ENCODE results near the gene MEGF11.
"Not testable (repeated sequence)": the region's sequence is repeated elsewhere in the genome, so short reads cannot be mapped to it uniquely, and the experiment has no call there.

The MEGF11 gene

DNA sequence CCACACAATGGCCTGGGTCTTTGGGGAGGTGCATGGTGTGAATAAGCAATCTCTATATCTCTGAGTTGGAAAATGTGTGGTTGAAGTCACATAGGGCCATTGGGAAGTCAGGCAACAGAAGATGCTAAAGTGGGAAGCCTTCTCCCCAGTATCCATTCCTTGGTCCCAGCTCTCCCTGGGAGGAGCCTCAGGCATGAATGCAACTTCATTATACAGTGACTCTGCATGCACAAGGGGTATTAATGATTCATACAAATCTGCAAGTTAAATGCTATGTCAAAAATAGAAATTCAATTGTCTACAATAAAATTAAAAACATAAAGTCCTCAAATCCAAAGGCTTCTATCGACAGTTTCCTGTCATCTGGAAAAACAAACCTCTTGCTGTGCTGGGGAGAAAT lies 275.4 kb downstream of the MEGF11 start:
- TF ChIP-seq Cebpa-rat (IDR thresholded peaks at IDR 0.05): no peak
- peak overlapping the region in 4 of 11 experiments; percentile 36 to 54 (median 48); a peak in 5 of 22 replicates for H3K9ac ChIP-seq
- peak overlapping the region in 2 of 11 experiments; percentile 61 to 66; a peak in 4 of 22 replicates for H3K27ac ChIP-seq
- peaks cover 22 to 75% (median 57%) of the 10 kb centered on the region in 10 experiments; a peak in 19 of 20 replicates for H3K4me1 ChIP-seq
- H3K9me3 ChIP-seq (replicated peaks in 1 of 11): no peaks in the 10 kb centered on the region
- H3K4me3 ChIP-seq: peak overlapping the region in 1 of 10 experiments; percentile 46; a peak in 1 of 20 replicates
- no peaks in the 10 kb centered on the region for H3K36me3 ChIP-seq
- H3K27me3 ChIP-seq: peaks cover 8 to 19% (median 11%) of the 10 kb centered on the region in 11 experiments; a peak in 21 of 22 replicates
- H3K4me2 ChIP-seq: peak overlapping the region in 9 of 11 experiments; percentile 51 to 97 (median 87); a peak in 18 of 22 replicates
- H4K20me1 ChIP-seq: peaks cover 0 to 12% (median 0%) of the 10 kb centered on the region in 11 experiments; a peak in 5 of 22 replicates

DNA sequence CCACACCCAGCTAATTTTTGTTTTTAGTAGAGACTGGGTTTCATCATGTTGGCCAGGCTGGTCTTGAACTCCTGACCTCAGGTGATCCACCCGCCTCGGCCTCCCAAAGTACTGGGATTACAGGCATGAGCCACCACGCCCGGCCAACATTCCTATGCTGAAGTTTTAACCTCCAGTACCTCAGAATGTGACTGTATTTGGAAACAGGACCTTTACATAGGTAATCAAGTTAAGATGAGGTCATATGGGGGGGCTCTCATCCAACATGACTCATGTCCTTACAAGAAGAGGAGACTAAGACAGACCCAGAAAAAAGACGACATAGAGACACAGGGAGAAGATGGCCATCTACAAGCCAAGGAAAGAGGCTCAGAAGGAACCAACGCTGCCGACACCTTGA lies 277.4 kb downstream of the MEGF11 start:
- not testable (repeated sequence) for H3K4me3 ChIP-seq; H3K9ac ChIP-seq; H3K36me3 ChIP-seq; H3K9me3 ChIP-seq (replicated peaks in 1 of 11); H4K20me1 ChIP-seq; H3K27ac ChIP-seq; H3K27me3 ChIP-seq
- Histone ChIP-seq H3K4me2 (0 out of 22 replicates have a peak overlapping the region, but pooled peaks of 2 of the 11 experiments have one; percentile 89 to 97), H3K4me1 (peaks cover 9 to 60% (median 42%) of the 10 kb centered on the region in 10 experiments; a peak in 19 of 20 replicates)

DNA sequence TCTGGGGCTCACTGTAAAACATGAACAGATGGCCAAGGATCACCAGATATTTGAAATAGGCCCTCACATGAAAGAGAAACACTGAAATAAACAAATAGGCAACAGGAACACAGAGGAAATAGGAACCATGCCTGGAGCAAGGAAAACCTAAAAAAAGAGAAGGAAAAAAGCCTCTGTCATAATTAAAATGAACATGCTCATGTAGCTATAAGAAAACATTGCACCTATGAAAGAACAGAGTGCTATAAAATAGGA lies 281.9 kb downstream of the MEGF11 start:
- 0 out of 22 replicates have a peak overlapping the region, but pooled peaks of 1 of the 11 experiments have one; percentile 2 for H3K4me2 ChIP-seq
- H3K27me3 ChIP-seq: no peaks in the 10 kb centered on the region
- H3K4me3 ChIP-seq: no peak overlapping the region
- H3K4me1 ChIP-seq: peaks cover 0 to 14% (median 0%) of the 10 kb centered on the region in 10 experiments; a peak in 6 of 20 replicates
- no peak for TF ChIP-seq Cebpa-rat (IDR thresholded peaks at IDR 0.05)
- H3K9me3 ChIP-seq (replicated peaks in 1 of 11): peaks cover 0 to 7% (median 0%) of the 10 kb centered on the region in 11 experiments; a peak in 4 of 22 replicates
- H4K20me1 ChIP-seq: no peaks in the 10 kb centered on the region; a peak in 1 of 22 replicates
- H3K27ac ChIP-seq: no peak overlapping the region
- no peak overlapping the region for H3K9ac ChIP-seq
- H3K36me3 ChIP-seq: no peaks in the 10 kb centered on the region

DNA sequence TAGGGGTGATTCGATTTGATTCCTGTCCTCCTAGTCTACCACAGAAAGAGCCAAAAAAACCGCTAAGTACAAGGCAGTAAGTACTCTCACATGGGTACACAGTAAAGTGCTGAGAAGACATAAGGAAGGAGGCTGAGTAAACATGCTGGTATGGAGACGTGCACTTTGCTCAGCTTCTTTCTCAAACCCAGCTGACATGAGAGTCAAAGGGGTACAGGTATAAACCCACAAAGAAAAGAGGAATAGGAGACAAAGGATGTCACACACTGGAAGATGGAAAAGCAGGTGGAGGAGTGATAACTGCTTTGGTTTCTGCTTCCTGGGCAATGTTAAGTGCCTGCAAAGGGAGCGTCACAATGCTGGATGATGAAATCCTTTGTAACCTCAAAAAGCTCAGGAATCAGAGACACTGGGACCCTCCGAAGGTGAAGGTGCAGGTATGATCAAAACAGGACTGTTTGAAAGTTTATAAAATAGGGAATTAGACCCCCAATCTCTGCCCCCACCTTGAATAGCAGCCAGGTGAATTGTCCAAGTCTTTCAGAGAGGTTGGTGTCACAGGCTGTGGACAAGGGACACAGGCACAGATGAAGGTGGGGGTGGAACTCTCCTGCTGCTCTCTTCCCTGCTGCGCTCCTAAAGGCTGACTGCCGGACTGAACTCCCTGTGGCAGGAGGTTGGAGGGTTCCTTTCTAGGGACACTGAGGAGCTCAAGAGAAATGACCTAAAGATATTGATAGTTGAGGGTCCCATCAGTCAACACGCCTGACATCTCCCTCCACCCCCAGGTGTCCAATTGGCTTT lies 282.4 kb downstream of the MEGF11 start:
- Histone ChIP-seq H3K4me2 (peak overlapping the region in 1 of 11 experiments; percentile 2; a peak in 1 of 22 replicates), H3K9me3 (replicated peaks in 1 of 11) (peaks cover 0 to 7% (median 0%) of the 10 kb centered on the region in 11 experiments; a peak in 4 of 22 replicates), H3K36me3 (no peaks in the 10 kb centered on the region), H4K20me1 (no peaks in the 10 kb centered on the region; a peak in 1 of 22 replicates), H3K27me3 (no peaks in the 10 kb centered on the region), H3K27ac (no peak overlapping the region), H3K4me1 (peaks cover 0 to 11% (median 0%) of the 10 kb centered on the region in 10 experiments; a peak in 4 of 20 replicates), H3K4me3 (no peak overlapping the region), H3K9ac (no peak overlapping the region)
- TF ChIP-seq Cebpa-rat (IDR thresholded peaks at IDR 0.05): no peak

DNA sequence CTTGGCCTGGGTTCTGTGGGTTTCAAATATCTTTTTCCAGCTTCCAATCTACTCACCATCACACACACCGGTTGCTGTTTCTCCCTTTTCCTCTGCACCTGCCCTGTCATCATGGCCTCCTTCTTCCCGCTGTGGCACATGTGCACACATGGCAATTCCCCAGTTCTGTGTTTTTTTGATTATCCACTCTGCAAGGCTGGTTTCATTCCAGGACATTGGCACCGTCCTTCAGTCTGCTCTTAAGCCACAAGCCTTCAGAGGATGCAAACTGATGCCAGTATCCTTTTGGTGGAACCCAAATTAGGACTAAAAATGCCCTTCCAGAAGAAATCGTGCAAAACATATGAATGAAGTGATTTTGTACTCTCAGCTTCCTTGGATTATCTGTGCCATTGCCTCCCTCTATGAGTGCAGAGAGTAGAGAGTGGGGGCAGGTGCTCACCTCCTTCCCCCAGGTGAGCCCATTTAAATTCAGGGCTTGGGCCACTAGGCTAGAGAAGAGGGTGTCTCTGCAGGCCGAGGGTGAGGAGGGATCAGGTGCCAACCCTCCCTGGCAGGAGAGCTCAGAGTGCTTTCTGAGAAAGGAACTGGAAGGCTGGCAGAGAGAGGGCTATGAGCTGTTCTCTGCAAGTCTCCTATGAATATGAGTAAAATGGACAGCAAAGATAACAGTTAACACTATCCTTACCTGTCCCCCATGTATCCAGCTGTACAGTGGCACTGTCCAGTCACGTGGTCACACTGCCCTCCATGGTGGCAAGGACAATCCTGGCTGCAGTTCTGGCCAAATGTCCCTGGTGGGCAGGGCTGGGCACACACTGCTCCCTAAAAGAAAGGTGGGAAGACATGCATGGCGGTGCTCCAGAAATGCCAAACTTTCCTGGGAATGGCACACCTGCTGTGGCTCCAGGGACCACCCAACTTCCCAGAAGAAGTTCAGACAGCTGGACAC lies 283.4 kb downstream of the MEGF11 start:
- Histone ChIP-seq H3K4me2 (no peak overlapping the region), H3K27ac (no peak overlapping the region), H3K27me3 (no peaks in the 10 kb centered on the region), H3K4me1 (peaks cover 0 to 5% (median under 1%) of the 10 kb centered on the region in 10 experiments; a peak in 11 of 20 replicates), H3K36me3 (no peaks in the 10 kb centered on the region), H3K9me3 (replicated peaks in 1 of 11) (peaks cover 0 to 7% (median 0%) of the 10 kb centered on the region in 11 experiments; a peak in 4 of 22 replicates), H4K20me1 (no peaks in the 10 kb centered on the region; a peak in 1 of 22 replicates), H3K9ac (no peak overlapping the region), H3K4me3 (no peak overlapping the region)
- TF ChIP-seq Cebpa-rat (IDR thresholded peaks at IDR 0.05): no peak

DNA sequence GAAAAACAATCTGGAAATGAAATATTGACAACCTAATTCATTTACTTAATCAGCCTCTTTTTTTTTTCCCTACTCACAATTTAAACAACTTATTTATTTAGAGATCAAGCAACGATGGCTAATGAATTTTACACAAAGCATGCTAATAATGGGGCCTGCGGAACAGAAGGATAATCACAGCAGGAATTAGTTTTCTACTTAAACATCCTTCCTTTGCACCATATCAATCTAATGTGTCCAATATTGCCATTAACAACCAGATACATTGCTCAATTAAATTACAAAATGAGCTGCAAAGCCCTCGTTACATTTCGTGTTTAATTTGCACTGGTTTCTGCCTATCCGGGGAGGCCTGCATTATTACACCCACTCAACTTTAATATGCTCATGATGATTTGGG lies 285.0 kb downstream of the MEGF11 start:
- no peaks in the 10 kb centered on the region; a peak in 1 of 22 replicates for H3K27me3 ChIP-seq
- no peaks in the 10 kb centered on the region for H3K36me3 ChIP-seq
- no peak overlapping the region for H3K9ac ChIP-seq
- no peak overlapping the region for H3K27ac ChIP-seq
- TF ChIP-seq Cebpa-rat (IDR thresholded peaks at IDR 0.05): no peak
- no peaks in the 10 kb centered on the region; a peak in 1 of 22 replicates for H4K20me1 ChIP-seq
- H3K9me3 ChIP-seq (replicated peaks in 1 of 11): peaks cover 0 to 7% (median 0%) of the 10 kb centered on the region in 11 experiments; a peak in 4 of 22 replicates
- no peak overlapping the region for H3K4me2 ChIP-seq
- H3K4me3 ChIP-seq: no peak overlapping the region
- peaks cover 10 to 18% (median 17%) of the 10 kb centered on the region in 10 experiments for H3K4me1 ChIP-seq

DNA sequence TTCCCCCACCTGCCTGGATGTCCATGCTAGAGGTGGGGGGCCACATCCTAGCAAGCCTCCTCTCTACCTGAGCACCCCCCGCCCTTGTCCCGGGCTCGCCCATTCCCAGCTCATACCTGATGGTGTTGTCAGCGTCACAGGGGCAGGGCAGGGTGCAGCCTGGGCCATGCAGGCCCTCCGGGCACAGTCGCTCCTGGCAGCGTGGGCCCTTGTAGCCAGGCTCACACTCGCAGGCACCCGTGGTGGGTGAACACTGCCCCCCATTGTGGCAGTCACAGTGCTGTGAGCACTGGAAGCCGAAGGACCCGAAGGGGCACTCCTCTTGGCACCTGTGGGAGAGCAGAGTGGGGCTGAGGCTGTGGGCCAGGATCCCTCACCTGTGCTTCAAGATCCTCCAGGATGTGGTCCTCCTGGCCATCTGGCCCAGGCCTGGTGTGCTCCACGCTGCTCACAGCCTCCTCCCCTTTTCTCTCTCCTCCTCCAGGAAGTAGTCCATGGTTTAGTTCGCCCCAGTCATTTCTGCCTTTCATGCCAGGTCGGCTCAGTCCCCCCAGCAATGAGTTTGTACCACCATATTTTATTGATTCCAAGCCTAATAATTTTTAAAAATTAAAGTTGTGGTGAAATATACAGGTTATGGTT lies 288.6 kb downstream of the MEGF11 start:
- no peak overlapping the region for H3K27ac ChIP-seq
- peak overlapping the region in 3 of 11 experiments; percentile 3 to 29 (median 29); a peak in 1 of 22 replicates for H3K9ac ChIP-seq
- no peaks in the 10 kb centered on the region for H3K9me3 ChIP-seq (replicated peaks in 1 of 11)
- no peaks in the 10 kb centered on the region; a peak in 1 of 22 replicates for H3K27me3 ChIP-seq
- H4K20me1 ChIP-seq: no peaks in the 10 kb centered on the region; a peak in 1 of 22 replicates
- TF ChIP-seq Cebpa-rat (IDR thresholded peaks at IDR 0.05): no peak
- H3K4me1 ChIP-seq: peaks cover 10 to 25% (median 18%) of the 10 kb centered on the region in 10 experiments
- H3K36me3 ChIP-seq: no peaks in the 10 kb centered on the region
- H3K4me2 ChIP-seq: peak overlapping the region; percentile 35 to 93 (median 76); a peak in 19 of 22 replicates
- H3K4me3 ChIP-seq: no peak overlapping the region

DNA sequence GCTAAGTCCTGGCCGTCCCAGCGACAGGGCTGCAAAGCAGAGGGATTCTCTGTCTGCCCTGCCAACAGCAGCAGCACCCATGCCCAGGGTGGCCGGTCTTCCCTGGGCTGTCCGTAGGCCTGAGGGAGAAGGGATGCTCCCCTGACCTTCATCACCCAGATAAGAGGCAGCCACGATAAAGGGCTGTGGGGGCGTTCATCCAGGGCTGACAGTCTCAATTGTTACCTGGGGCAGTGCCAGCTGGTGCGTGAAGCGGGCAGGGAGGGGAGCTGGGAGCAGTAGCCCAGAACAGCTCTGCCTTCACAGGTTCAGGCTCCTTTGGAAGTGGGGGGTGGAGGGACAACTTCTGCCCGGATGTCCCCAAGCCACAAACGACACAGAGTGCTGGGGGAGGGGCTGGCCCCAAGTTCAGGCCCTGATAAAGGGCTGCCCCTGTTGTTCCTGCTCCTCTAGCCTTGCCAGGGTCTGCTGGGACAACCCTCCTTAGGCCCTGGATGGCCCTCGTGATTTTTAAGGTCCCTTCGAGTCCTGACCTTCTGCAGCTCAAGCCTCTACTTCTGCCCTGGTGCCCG lies 289.6 kb downstream of the MEGF11 start:
- Histone ChIP-seq H3K9me3 (replicated peaks in 1 of 11) (no peaks in the 10 kb centered on the region), H4K20me1 (no peaks in the 10 kb centered on the region; a peak in 1 of 22 replicates), H3K4me1 (peaks cover 10 to 25% (median 18%) of the 10 kb centered on the region in 10 experiments), H3K27ac (no peak overlapping the region), H3K4me2 (peak overlapping the region; percentile 35 to 93 (median 76)), H3K9ac (peak overlapping the region in 5 of 11 experiments; percentile 15 to 40 (median 29); a peak in 6 of 22 replicates), H3K36me3 (no peaks in the 10 kb centered on the region), H3K27me3 (no peaks in the 10 kb centered on the region; a peak in 1 of 22 replicates), H3K4me3 (peak overlapping the region in 1 of 10 experiments; percentile 12; a peak in 1 of 20 replicates)
- TF ChIP-seq Cebpa-rat (IDR thresholded peaks at IDR 0.05): no peak

Measured in BLaER1 treated with 17β-estradiol and CSF1 and Interleukin-3, amounts not matched to agents 10 nM and 100 nM (cell line).